ENCODE results near the gene MGLL.
"Not testable (repeated sequence)": the region's sequence is repeated elsewhere in the genome, so short reads cannot be mapped to it uniquely, and the experiment has no call there.

Gene MGLL

DNA sequence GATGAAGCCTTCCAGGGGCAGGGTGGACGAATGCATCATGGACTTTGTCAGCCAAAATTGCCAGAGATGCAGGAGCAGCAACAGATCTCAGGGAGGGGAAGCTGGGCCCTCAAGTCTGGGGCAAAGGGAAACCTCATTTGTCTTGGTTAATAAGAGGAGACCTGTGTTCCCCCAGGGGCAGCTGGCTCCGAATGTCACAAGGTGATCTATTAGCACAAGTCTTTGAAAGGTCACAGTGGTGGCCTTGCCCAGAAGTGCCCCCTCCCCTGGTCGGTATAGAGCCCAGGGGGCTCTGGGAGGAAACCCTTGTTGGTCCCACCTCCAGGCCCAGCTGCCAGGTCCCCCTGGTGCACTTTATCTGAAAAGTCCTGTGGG is 103.4 kb downstream of the MGLL start:
- no peak for DNase-seq

GRCh38 chr3:127718245-127718915 is 103.9 kb downstream of the MGLL start:
- DNase-seq, result no peak

DNA sequence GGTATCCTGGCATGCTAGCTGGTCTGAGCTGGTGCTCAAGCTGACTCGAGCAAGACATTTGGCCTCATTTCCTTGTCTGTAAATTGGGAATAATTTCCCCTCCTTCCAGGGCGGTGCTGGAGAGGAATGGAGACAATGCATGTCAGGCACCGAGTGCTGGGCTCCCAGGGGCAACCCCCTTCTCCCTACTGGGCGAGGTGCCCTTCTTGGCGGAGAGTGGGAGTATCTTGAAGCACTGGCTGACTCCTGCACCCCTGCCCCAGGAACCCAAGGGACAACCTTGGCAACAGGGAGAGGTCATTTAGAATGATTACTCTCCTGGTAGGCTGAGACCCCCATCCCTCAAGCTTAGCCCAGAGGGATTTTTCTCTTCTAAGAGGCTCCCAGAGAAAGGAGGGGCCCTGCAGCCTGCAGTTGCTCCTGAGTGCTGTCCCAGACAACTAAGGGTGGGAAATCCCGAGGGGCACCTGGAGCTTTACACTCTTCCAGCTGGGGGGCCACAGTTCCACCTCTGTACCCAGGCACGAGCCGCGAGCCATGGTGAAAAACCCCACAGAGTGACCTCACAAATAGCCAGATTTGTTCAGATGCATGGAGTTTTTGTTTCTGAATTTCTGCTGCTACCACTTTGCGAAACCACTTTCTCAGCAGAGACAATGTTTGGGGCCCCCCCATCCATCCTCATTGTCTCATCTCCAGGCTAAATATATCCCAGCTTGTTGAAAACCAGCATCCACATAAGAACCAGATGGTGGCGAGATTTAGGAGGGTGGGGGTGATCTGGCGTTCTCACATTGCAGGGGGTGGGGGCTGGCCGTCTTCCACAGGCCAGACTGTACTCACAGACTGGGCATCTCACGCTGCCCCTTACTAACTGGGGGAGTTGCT is 104.7 kb downstream of the MGLL start:
- no peak for DNase-seq

DNA sequence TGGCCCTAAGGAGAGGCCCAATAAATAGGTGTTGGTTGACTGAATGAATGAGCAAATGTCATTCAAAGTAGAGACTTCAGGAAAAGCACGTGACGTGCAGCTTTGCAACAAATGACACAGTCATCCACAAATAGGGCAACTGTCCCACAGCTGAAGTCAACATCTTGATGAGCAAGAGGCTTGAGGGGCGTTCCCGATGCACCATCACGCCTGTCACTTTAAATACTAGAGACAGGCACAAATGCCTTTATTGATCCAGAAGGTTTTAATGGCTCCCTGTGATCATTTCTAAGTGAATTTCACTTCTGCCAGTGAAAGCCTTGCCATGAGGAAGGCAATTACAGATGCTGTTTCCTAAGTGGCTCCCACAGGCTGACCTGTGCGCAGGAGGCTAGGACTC is 105.9 kb downstream of the MGLL start:
- DNase-seq, result no peak

GRCh38 chr3:127715532-127715931 is 106.8 kb downstream of the MGLL start:
- no peak for DNase-seq

DNA sequence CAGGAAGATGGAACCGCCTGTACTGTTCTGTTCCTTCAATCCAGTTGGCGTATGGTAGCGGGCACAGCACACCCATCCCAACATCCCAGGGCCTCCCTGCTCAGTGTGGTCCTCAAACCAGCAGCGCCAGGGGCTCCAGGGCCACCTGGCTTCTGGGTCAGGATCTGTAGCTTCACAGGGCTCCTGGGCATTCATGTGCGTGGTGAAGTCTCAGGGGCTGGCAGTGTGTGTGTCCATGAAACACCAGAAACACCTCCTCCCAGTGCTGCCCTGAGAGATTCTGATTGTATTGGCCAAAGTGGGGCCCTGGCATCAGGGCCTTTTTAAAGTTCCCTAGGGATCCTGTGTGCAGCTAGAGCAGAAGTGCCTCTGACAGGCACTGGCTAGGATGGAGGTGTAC is 107.4 kb downstream of the MGLL start:
- DNase-seq, result no peak

- DNase-seq, result no peak
These were observed 108.2 kb downstream of the MGLL start for GRCh38 chr3:127714125-127714571.

DNA sequence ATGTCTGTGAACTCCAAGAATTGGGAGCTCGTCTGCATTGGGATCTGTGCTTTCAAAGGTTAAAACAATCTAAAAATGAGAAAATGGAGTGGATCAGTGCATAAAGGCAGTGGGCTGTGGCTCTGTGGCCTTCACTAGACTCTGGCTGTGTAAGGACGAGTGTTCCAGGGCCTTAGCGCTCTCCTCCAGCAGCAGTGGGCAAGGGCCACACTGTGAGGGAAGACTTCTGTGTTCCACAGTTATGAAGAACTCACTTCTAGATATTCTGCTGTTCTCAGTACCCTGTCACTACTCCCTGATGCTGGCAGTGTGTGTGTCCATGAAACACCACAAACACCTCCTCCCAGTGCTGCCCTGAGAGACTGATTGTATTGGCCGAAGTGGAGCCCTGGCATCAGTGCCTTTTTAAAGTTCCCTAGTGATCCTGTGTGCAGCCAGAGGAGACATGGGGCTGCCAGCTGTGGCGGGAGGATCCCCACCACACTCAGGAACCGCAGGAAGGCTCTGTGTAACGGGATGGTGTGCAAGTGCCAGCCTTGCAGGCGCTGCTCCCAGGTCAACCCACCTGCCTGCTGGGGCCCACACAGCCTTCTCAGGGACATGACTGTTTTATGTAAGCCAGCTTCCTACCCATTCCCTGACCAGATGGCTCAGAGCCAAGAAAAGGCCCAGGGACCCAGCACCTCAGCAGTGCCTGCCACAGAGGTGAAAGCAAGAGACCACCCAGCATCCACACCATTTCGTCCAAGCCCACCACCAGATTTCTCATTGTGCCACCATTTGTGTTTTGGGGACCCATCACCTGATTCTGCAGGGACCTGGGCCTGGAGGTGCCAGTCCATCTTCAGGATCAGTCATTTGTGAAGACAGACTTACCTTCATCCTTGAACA is 109.2 kb downstream of the MGLL start:
- DNase-seq, result no peak

DNA sequence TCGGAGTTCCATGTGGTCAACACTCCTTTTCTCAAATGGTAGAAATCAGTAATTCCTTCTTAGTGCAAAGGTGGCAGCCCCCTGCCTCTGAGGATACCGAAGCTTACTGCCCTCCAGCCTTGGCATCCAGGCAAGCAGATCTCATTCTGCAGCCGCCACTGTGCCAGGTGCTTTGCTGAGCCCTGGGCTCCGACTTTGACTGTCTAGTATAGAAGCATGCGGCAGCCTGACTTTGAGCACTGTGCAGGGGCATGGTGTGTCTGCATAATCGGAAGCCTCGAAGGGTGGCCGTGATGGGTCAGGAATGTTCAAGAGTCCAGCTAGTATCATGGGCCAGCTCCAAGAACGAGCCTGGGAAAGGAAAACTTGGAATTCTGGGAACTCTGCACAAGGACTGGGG is 109.9 kb downstream of the MGLL start:
- no peak for DNase-seq

DNA sequence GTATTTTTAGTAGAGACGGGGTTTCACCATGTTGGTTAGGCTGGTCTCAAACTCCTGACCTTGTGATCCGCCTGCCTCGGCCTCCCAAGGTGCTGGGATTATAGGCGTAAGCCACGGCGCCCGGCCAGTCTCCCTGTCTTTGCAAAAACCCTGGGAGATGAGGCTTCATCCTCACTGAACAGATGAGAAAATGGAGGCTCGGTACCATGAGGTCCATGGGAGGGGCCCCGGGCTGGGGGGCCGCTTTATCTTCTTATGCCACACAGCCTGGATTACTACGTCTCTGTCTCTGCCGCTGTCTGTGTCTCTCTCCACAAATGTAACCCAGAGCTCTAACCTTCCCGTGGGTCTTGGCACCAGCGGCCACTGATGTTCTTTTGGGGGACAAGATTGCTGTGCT is 110.4 kb downstream of the MGLL start:
- DNase-seq, result no peak

- DNase-seq, result no peak
These were observed 111.2 kb downstream of the MGLL start for GRCh38 chr3:127711021-127711695.

DNA sequence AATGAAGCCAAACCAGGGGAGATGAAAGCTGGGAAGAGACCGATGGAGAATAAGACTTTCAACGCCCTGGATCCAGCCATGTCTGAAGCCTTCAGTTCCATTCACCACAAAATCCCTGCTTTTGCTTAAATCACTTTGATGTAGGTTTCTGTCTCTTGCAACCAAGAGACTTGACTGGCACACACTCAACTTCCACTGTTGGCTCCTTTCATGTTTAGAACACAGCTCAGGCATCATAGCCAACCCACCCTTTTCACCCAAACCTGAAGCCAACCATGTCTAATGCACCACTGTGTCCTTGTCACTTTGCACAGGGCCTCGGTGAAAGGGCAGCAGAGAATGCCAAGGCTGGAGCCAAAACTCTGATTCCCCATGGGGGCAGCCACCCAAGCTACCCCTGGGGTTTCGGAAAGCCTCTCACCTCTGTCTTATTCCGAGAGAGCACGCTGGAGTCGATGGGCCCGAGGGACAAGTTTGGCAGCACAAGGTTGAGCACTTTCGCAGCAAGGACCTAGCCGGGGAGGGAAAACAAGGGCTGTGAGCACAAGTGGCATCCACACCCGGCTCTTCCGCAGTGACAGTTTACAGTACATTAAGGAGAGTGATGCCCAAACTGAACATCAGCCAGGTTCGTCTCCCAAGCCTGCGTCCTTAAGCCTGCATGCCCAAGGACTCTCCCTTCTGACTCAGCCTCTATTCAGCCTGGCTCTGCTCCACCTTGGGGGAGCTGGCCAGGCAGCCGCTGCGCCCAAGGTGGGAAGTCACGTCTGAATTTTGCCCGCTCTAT is 112.0 kb downstream of the MGLL start:
- no peak for DNase-seq

- DNase-seq, result no peak
These were observed 112.8 kb downstream of the MGLL start for GRCh38 chr3:127709320-127710060.

DNA sequence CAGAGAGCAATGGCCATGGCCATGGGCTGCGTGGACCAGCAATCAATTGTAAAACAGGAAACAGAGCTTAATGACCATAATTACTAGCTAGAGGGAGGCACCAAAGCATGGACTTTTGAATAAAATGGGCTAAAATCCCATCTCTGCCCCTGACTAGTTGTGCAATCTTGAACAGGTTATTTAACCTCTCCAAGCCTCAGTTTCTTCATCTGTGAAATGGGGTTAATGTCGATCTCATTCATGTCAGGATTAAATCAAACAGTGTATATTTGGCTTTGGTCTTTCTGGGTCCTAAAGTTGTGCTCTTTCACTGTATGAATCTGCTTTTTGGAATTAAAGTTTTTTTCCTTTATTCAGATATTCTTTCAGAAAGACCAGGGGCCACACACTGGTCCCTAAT is 113.5 kb downstream of the MGLL start:
- DNase-seq, result no peak

DNA sequence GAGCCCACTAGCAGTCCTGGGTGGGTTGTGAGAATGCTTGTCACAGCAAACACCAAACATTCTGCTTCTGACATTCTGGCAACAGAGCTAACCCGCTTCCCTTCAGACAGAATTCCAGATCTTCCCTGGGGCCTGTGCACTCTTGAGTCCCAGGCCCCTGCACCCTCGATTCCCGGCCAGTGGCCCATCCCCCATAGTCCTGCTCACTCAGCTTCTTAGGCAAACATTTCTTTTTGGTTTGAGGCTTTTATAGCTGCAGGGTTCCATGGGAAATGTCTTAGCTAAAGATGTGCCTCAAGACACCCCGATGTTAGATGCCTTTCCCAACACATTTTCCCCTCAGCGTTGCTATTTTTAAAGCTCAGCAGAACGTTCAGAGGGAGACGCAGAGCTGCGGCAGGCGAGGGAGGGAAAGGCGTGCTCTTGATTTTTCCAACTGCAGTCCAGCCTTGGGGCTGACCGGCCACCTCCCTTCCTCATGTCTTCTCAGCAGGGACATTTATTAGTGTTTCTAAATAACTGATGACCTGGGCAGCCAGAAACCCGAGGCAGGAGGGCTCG is 114.4 kb downstream of the MGLL start:
- DNase-seq, result no peak

DNA sequence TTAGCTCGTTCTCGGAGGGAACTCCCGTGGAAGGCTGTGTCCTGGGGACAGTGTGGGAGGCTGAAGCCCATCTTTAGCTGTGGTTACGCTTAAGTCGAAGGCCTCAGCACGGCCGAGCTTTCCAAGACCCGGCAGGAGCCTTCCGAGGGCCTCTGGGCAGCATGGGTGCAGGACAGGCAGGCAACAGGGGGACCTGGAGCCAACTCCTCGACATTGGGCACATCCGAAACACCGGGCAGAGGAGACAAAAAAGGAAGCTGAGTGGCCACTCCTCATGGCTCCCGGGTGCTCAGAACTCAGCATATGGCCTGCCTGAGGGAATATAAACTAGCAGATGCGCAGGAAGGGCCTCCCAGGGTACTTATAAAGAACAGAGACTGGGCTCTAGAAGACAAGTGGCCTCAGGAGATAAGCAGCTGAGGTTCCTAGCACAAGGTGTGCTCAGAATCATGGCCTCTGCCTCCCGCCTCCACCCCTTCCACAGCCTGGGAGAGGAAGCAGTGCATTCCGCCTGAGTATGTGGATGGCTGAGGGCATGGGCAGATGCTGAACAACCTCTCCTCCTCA is 115.4 kb downstream of the MGLL start:
- no peak for DNase-seq

DNA sequence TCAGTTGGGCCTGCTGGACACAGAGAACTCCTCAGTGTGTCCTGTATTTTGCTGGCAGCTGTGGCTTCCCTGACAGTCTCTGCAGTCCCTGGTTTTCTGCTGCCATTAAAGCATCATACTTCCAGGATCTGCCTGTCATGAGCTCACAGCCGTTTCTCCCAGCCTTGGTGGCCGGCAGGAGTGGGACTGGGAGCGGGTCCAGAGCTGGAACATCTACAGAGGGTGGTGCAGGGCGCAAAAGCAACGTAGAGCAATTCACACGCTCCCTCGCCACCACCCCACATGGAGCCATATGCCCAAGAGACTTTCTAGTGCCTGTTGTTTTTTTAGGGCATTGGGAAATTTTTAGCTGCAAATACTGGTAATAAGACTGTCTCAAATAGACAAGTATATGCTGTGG is 116.0 kb downstream of the MGLL start:
- DNase-seq, result no peak

GRCh38 chr3:127704840-127705239 is 117.5 kb downstream of the MGLL start:
- DNase-seq, result not testable (repeated sequence)

DNA sequence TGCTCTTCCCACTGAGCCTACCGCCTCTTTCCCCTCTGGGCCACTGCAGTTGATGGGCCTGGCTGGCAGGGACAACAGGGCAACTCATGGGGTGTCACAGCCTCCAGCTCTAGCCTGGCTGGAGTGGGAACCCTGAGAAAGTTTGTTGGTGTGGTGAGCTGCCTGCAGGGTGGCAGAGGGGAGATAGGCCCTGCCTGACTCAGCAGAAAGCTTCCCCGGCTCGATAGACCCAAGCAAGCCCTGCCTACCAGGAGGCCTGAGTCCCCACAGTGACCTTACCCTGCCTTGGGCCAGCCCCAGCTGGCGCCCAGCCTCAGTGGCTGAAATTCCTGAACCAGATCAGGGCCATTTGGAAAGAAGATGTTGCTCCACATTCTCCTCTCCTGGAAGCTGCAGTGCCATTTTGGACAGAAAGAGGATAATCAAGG is 120.2 kb downstream of the MGLL start:
- DNase-seq, result no peak

GRCh38 chr3:127701280-127701911 is 120.9 kb downstream of the MGLL start:
- DNase-seq, result no peak

Data from activated CD4-positive, CD25-positive, alpha-beta regulatory T cell treated with anti-CD3 and anti-CD28 coated beads, Interleukin-2, amount 50 U/mL, for 72 hours (primary cell).